ENCODE measurements around the gene HDAC4. TPM values are rescaled to one million over a fixed set of nuclear protein-coding genes. Genes with fewer than 3 reads are reported as not detected.

HDAC4 gene
- total RNA-seq, 1 experiment from 2014 or later = 61.5 TPM

DNA sequence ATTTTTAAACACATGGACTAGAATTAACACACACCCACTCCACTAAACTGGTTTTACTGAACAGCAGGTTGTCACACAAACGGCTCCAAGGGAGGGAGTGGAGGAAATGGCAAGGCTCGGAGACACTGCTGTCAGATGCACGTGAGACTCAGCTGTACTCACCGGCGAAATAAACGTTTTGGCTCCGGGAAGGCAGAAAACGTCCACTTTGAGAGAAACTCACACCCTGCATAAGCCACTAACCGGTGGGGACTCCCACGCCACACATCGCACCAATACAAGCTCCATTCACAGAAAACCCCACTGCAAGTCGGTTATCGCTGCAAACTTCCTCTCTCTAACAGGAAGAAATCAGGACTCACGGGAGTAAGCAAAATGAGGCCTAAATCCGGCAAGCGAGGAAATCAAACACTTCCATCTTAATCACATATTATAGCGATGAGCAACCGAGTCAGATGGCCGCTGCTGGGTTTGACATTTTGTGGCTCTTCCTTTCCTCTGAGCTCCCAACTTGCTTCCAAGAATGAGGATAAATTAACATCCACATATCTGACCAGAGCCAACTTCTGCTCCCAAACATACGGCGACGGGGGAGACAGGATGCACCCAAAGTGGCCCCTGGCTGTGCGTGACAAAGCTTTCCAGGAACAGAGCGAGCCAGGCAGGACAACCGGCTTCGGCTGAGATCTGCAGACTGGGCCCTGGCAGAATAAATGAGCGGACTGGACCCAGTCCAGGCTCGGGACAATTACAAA is 63.5 kb downstream of the HDAC4 start:
- Histone ChIP-seq H3K9me3 (ENCODE audit: insufficient read depth, low read depth) (no peaks in the 10 kb centered on the region), H3K27ac (no peak overlapping the region), H3K4me2 (no peak overlapping the region), H3K4me3 (no peak overlapping the region), H3K36me3 (ENCODE audit: low read depth) (no peaks in the 10 kb centered on the region), H4K20me1 (ENCODE audit: insufficient read depth) (no peaks in the 10 kb centered on the region; the same call in 1 of the 2 replicates), H3K9me2 (ENCODE audit: insufficient read depth) (no peaks in the 10 kb centered on the region), H2AFZ (no peak overlapping the region), H3K27me3 (ENCODE audit: insufficient read depth, low read depth) (no peaks in the 10 kb centered on the region), H3K79me2 (ENCODE audit: low read depth) (0 out of 2 replicates have a peak, but pooled peaks cover 6% of the 10 kb centered on the region), H3K4me1 (replicated peaks; ENCODE audit: insufficient read depth) (no peaks in the 10 kb centered on the region), H3F3A (ENCODE audit: insufficient read depth, low read depth) (no peaks in the 10 kb centered on the region)
- ChIA-PET POLR2A (ENCODE audit: unreplicated experiment) (interaction anchor here (0.6 to 0.7 kb wide), 3 partner anchors 42 to 1370 kb away, joined by 3 to 4 read pairs (median 4); no protein-coding TSS in a partner anchor), CTCF (no interaction called here)
- TF ChIP-seq CTCF (conservative IDR thresholded peaks at IDR 0.05) (no peak), EZH2 (IDR thresholded peaks at IDR 0.05; ENCODE audit: low read depth) (no peak)
- no TSS peak for BruUV-seq (replicated peaks)
- intact Hi-C loops (cut with micrococcal nuclease; ENCODE audit: unreplicated experiment) = no loop called here
- DNase-seq = no peak

DNA sequence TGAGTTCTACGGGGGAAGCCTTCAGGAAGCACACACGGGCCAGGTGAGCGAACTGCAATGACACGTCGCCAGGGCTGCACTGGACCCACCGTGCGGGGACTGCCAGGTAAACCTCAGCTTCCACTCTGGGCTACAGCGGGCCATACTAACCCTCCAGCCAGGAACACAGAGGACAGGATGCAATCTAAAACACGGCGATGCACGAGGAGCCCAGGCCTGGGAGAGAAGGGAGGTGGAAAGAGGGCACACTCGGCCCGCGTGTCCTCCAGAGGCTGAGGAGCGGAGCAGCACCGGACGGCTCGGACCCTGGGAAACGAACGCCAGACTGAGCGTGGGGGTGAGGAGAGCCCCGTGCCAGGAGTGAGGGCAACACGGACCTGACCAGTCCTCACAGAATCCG is 69.3 kb downstream of the HDAC4 start:
- Histone ChIP-seq H3K9me2 (ENCODE audit: insufficient read depth) (no peaks in the 10 kb centered on the region), H4K20me1 (ENCODE audit: insufficient read depth) (peaks cover 3% of the 10 kb centered on the region; the same call in 1 of the 2 replicates), H3K9me3 (ENCODE audit: insufficient read depth, low read depth) (no peaks in the 10 kb centered on the region), H3K79me2 (ENCODE audit: low read depth) (no peaks in the 10 kb centered on the region; the same call in 1 of the 2 replicates), H3K27ac (no peak overlapping the region), H3K4me1 (replicated peaks; ENCODE audit: insufficient read depth) (no peaks in the 10 kb centered on the region), H3K4me3 (no peak overlapping the region), H3K4me2 (no peak overlapping the region), H3K27me3 (ENCODE audit: insufficient read depth, low read depth) (no peaks in the 10 kb centered on the region), H2AFZ (no peak overlapping the region), H3K36me3 (ENCODE audit: low read depth) (no peaks in the 10 kb centered on the region), H3F3A (ENCODE audit: insufficient read depth, low read depth) (no peaks in the 10 kb centered on the region)
- ChIA-PET POLR2A (ENCODE audit: unreplicated experiment) (no interaction called here), CTCF (no interaction called here)
- no peak for TF ChIP-seq CTCF (conservative IDR thresholded peaks at IDR 0.05)
- TF ChIP-seq EZH2 (IDR thresholded peaks at IDR 0.05; ENCODE audit: low read depth) = no peak
- BruUV-seq (replicated peaks) = no TSS peak
- intact Hi-C loops (cut with micrococcal nuclease; ENCODE audit: unreplicated experiment) = no loop called here
- DNase-seq = no peak

- no peak for DNase-seq
- no peaks in the 10 kb centered on the region for H3K4me1 ChIP-seq (replicated peaks; ENCODE audit: insufficient read depth)
- no peaks in the 10 kb centered on the region; the same call in 1 of the 2 replicates for H3K79me2 ChIP-seq (ENCODE audit: low read depth)
- no peaks in the 10 kb centered on the region for H3K36me3 ChIP-seq (ENCODE audit: low read depth)
- BruUV-seq (replicated peaks) = no TSS peak
- no peak overlapping the region for H3K4me3 ChIP-seq
- no peak overlapping the region for H2AFZ ChIP-seq
- no peaks in the 10 kb centered on the region for H3K9me2 ChIP-seq (ENCODE audit: insufficient read depth)
- H3F3A ChIP-seq (ENCODE audit: insufficient read depth, low read depth) = no peaks in the 10 kb centered on the region
- H4K20me1 ChIP-seq (ENCODE audit: insufficient read depth) = peaks cover 3% of the 10 kb centered on the region; the same call in 1 of the 2 replicates
- no peaks in the 10 kb centered on the region for H3K9me3 ChIP-seq (ENCODE audit: insufficient read depth, low read depth)
- no peak overlapping the region for H3K4me2 ChIP-seq
- H3K27ac ChIP-seq = no peak overlapping the region
- CTCF ChIA-PET = no interaction called here
- no peak for TF ChIP-seq CTCF (conservative IDR thresholded peaks at IDR 0.05)
- TF ChIP-seq EZH2 (IDR thresholded peaks at IDR 0.05; ENCODE audit: low read depth) = no peak
- no peaks in the 10 kb centered on the region for H3K27me3 ChIP-seq (ENCODE audit: insufficient read depth, low read depth)
- intact Hi-C loops (cut with micrococcal nuclease; ENCODE audit: unreplicated experiment) = no loop called here
- POLR2A ChIA-PET (ENCODE audit: unreplicated experiment) = no interaction called here
Measured at GRCh38 chr2:239330836-239331235, 70.0 kb downstream of the HDAC4 start.
